Measurements from ENCODE around the gene LHPP.

Gene LHPP

DNA sequence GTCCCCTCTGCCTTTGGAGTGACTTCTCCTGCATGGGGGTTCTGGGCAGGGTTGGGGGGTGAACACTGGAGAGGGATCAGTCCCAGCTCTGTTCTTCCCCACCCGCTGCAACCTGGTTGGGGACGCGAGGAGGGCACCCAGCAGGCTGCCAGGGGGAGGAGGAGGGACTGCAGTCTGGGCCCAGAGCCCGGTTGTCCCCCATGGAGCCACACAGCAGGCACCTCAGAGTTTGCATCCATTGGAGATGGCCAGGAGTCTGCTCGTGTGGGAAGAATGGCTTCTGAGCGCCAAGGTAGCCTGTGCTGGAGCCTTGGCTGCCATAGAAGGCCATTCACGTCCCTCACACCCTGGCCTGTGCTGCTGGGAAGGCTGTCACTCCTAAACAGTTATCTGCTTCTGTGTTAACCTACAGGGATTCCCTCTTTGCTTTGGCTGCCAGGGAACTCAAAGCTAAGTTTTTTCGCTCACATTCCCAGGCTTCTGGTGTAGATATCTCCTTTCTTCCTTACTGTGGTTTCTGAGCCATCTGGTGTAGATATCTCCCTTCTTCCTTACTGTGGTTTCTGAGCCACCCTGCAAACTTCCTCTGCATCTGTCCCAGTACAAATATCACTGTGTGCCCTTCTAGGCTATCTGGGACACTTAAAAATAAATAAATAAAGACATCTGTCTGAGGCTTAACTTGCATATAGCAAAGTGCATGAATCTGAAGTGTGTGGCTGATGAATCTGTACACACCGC is 133.7 kb downstream of the LHPP start:
- no peak for DNase-seq (ENCODE audit: low read depth)

DNA sequence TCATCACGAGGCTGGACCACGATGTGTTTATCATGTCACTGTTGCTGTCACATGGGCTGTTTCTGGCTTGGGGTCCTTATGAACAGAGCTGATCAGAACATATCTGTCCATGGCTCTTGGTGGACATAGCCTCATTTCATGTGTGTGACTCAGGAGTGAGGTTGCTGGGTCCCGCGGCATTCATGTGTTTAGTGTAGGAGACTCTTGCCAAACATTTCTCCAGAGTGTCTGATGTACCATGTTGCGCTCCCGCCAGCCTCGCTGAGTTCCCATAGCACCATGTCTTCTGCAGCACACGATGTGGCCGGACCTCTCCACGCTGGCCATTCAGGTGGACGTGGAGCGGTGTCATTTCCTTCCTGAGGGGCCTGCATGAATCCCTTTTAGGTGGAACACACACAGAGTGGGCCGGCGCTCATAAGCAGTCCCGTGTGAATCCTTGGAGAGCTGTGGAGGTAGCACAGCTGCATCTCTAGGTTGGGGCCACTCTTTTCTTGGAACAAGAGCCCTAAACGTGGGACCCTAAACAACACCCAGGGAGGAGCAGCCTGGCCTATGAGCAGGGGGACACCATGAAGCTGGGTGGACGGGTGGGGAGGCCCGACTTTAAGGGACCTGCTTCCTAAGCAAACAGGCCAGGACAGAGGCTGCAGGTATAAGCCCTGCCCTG is 134.6 kb downstream of the LHPP start:
- no peak for DNase-seq (ENCODE audit: low read depth)

- no peak for DNase-seq (ENCODE audit: low read depth)
Measured at GRCh38 chr10:124596962-124597845, 135.6 kb downstream of the LHPP start.

DNA sequence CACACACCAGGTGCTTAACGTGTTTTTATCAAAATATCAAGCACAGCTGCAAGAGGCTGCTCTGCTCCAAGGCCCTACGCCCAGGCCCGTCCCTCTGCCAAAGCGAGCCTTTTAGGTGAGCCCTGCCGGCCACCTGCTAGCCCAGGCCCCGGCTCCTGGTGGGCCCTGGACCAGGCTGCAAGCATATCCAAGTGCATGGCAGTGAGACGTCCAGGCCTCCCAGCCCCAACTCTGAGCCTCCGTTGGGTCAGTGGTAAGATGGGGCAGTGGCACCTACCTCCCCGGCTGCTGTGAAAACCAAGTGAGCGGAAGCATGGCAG is 136.2 kb downstream of the LHPP start:
- no peak for DNase-seq (ENCODE audit: low read depth)

DNA sequence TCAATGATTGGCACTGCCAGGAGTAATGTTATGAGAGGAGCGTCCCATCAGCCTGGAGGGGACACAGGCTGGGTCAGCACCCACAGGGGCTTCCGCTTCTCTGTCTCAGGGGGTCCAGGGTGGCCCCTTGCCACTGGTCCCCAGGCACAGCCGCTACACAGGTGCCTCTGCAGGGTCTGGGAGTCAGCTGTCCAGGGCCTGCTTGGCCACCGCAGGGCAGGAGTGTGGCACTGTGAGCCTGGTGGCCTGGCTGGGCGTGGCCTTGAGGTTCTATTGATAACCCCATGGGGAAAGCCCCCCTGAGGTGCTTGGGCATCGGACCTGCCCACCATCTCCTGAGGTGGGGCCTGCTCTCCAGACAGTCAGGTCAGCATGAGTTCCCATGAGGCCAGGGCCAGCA is 136.6 kb downstream of the LHPP start:
- DNase-seq (ENCODE audit: low read depth) = no peak

GRCh38 chr10:124598773-124599587 is 137.4 kb downstream of the LHPP start:
- no peak for DNase-seq (ENCODE audit: low read depth)

DNA sequence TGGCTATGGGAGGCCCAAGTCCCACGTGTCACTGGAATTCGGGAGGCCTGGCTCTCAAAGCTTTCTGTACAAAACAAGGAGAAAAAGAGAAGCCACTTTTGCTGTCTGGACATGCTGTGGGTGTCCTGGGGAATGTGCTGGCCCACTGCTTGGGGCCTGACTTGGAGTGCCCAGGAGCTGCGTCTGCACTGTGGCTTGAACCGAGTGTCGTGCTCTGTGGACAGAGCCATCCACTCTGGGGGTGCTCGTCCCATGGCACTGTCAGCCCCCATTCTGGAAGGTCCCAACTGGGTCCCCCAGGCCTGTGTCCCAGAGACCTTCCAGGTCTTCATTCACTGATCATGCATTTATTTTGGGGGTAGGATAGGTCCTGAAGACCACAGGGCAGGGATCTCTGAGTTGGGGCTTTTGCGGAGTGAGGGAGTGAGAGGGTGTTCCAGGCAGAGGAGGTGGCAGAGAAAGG is 138.0 kb downstream of the LHPP start:
- no peak for DNase-seq (ENCODE audit: low read depth)

- no peak for DNase-seq (ENCODE audit: low read depth)
Measured at GRCh38 chr10:124600051-124600880, 138.6 kb downstream of the LHPP start.

GRCh38 chr10:124601016-124601415 is 139.4 kb downstream of the LHPP start:
- no peak for DNase-seq (ENCODE audit: low read depth)

DNA sequence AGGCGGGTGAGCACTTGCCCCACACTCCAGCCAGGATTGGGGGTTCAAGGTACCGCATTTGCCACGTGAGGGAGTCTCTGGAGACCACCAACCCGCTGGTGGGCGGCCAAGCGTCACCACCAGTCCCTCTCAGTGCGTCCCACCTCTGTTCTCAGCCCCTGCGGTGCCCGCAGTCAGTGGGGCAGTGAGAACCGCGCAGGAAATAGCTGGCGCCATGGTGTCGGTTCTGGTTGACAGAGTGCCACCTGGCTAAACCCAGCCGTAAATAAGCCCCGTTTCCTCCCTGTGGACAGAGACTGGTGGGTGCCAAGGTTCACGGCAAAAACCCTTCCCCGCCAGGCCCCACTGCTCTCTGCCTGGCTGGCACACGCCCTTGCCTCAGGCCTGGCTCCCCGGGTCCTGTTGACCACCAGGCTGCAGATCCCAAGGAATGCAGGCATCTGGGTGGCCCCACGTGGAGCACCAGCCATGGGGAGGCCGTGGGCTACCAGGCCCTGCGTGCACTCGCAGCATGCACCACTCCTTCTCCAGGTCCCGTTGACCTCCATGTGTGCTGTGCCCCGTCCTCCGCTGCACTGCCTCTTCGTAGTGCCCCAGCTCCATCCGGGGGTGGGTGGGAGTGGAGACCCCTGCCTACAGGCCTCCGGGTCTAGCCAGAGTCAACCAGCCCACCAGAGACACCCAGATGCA is 140.0 kb downstream of the LHPP start:
- no peak for DNase-seq (ENCODE audit: low read depth)

- no peak for DNase-seq (ENCODE audit: low read depth)
Measured at GRCh38 chr10:124602121-124602561, 140.5 kb downstream of the LHPP start.

DNA sequence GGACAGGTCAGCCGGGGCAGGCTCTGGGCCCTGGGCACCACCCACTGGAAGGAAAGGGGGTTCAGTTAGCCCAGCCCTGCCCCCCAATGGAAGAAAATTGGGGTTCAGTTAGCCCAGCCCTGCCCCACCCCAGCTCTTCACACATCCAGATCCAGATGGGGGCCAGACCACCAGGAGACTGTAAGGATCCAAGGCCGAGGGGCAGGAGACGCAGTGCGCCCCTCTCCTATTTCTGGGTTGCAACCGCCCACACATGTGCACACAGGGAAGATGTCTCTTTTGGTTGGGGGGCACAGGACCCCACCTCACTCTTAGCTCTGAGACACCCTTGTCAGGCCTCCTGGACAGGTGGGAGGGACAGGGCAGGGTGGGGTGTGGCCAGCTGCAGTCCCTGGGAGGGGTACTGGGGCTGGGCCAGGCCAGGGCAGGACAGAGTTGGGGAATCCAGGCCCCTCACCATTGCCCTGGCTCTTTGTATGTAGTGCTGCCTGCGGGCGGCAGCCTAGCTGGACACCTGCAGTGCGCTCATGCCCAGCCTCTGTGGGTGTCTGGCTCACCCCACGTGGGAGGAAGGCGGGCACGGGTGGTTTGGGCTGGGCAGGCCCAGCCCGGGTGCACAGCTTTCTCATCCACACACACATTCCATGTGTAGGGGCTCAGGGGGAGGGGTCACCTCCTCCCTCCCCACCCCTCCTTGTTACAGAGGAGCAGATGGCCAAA is 141.2 kb downstream of the LHPP start:
- no peak for DNase-seq (ENCODE audit: low read depth)

- DNase-seq (ENCODE audit: low read depth) = no peak
Measured at GRCh38 chr10:124603376-124604213, 142.0 kb downstream of the LHPP start.

GRCh38 chr10:124604214-124605000 is 142.8 kb downstream of the LHPP start:
- DNase-seq (ENCODE audit: low read depth) = no peak

GRCh38 chr10:124605001-124605370 is 143.4 kb downstream of the LHPP start:
- no peak for DNase-seq (ENCODE audit: low read depth)

DNA sequence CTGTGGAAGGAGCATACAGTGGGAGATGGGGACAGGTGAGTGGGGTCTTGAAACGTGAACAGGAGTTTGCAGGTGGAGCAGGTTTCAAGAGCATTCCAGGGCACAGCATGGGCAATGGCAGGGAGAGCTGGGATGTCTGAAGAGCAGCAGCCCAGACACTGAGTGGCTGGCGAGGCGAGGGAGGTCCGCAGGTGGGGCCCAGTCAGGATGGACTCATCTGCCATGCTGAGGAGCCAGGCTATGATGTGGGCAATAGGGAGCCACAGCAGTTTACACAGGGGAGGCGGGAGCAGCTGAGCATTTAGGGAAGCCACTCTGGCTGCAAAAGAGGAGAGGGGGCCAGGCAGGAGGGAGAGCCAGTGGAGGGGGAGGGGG is 143.8 kb downstream of the LHPP start:
- DNase-seq (ENCODE audit: low read depth) = no peak

DNA sequence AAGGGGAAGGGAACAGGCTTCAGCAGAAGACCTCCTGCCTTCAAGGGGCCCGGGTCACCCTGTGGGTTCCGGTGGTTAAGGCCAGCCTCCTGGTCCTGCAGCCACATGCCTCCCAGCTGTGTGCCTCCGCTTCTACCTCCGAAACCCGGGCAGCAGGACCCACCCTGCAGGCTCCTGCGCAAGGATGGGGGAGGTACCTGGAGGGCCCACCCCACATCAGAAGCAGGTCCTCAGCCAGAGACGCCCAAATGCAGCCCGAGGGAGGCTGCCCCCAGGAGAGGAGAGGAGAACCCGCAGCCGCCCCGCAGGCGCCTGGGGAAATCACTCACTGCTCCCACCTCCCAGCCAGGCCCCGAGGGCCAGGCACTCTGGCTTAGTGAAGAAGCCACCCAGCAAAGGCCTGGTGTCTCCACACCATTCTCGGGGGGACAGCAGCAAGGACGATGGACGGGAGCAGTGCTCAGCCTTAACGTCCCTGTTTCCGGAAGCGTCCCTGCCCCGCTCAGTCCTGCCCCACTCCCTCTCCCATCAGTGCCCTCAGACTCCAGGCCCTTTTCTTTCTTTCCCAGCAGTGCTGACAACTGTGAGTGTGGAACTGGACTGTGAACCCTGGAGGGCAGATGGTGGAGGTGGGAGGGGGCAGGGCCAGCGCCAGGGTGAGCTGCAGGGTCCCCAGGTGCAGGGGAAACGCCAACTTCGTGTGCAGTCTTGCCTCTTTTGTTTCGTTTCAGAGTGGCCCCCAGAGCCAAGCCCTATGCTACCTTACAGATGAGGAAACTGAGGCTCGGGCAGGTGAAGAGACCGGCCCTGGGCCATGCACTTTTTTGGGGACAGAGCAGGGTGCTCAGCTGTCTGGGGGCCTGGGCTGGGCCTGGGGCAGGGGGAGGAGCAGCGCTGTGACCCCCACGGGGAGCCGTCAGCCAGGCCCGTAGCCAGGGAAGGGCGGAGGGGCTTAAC is 144.5 kb downstream of the LHPP start:
- DNase-seq (ENCODE audit: low read depth) = no peak
